NOMO-1 (cell line): ENCODE measurements around the gene BEND7.

Experiments
- DNase-seq, 2 experiments: peaks; one replicate each; lab custom pipeline; 2025; ENCODE audit not compliant: unreplicated experiment in 2 of 2; lab: John Stamatoyannopoulos, UW

The BEND7 gene

GRCh38 chr10:13525663-13526062, 3.2 kb downstream of the BEND7 start:
- no peak for DNase-seq

- DNase-seq: no peak
Measured at GRCh38 chr10:13521026-13521425, 7.8 kb downstream of the BEND7 start.

- no peak for DNase-seq
Measured at GRCh38 chr10:13520194-13520593, 8.6 kb downstream of the BEND7 start.

- no peak for DNase-seq
Measured at GRCh38 chr10:13518076-13518692, 10.6 kb downstream of the BEND7 start.

- DNase-seq: no peak
Measured at GRCh38 chr10:13517675-13518074, 11.1 kb downstream of the BEND7 start.

GRCh38 chr10:13516176-13516575, 12.6 kb downstream of the BEND7 start:
- DNase-seq: no peak

- no peak for DNase-seq
Measured at GRCh38 chr10:13515467-13515866, 13.3 kb downstream of the BEND7 start.

GRCh38 chr10:13514296-13514695, 14.5 kb downstream of the BEND7 start:
- no peak for DNase-seq

- DNase-seq: no peak
Measured at GRCh38 chr10:13512564-13512963, 16.2 kb downstream of the BEND7 start.

GRCh38 chr10:13511409-13511808, 17.4 kb downstream of the BEND7 start:
- DNase-seq: no peak

- DNase-seq: no peak
Measured at GRCh38 chr10:13505052-13505680, 23.6 kb downstream of the BEND7 start.

- DNase-seq: no peak
Measured at GRCh38 chr10:13503745-13504463, 24.9 kb downstream of the BEND7 start.

GRCh38 chr10:13502380-13502779, 26.4 kb downstream of the BEND7 start:
- DNase-seq: no peak

- DNase-seq: no peak
Measured at GRCh38 chr10:13500201-13500600, 28.6 kb downstream of the BEND7 start.

- DNase-seq: no peak
Measured at GRCh38 chr10:13499150-13499549, 29.7 kb downstream of the BEND7 start.

GRCh38 chr10:13496931-13497330, 31.9 kb downstream of the BEND7 start:
- DNase-seq: no peak

- no peak for DNase-seq
Measured at GRCh38 chr10:13496164-13496563, 32.6 kb downstream of the BEND7 start.

- DNase-seq: no peak
Measured at GRCh38 chr10:13492493-13493180, 36.2 kb downstream of the BEND7 start.

- DNase-seq: no peak
Measured at GRCh38 chr10:13491747-13492360, 37.0 kb downstream of the BEND7 start.

GRCh38 chr10:13490503-13490902, 38.3 kb downstream of the BEND7 start:
- DNase-seq: no peak

- no peak for DNase-seq
Measured at GRCh38 chr10:13489035-13489599, 39.7 kb downstream of the BEND7 start.
